Subcutaneous adipose tissue (tissue), 4 donors: ENCODE data around the gene FAM240B. TPM values are rescaled to one million over a fixed set of nuclear protein-coding genes. Genes with fewer than 3 reads are reported as not detected.

Source experiments
- CTCF ChIP-seq: fragments of 450-650 bp; IDR thresholded peaks from one replicate; pipeline ENCODE4 v1.5.1; 2016; ENCODE audit warnings: low read depth, mild to moderate bottlenecking, control low read depth, antibody characterized with exemption, moderate library complexity
- total RNA-seq, 4 donors: library from RNA; depleted of rRNA; stranded (reverse); fragments of >200 nt; gene quantifications; one replicate each; pipeline ENCODE4 v1.1.0, GENCODE V29; 2016

The FAM240B gene
- not detected for total RNA-seq

DNA sequence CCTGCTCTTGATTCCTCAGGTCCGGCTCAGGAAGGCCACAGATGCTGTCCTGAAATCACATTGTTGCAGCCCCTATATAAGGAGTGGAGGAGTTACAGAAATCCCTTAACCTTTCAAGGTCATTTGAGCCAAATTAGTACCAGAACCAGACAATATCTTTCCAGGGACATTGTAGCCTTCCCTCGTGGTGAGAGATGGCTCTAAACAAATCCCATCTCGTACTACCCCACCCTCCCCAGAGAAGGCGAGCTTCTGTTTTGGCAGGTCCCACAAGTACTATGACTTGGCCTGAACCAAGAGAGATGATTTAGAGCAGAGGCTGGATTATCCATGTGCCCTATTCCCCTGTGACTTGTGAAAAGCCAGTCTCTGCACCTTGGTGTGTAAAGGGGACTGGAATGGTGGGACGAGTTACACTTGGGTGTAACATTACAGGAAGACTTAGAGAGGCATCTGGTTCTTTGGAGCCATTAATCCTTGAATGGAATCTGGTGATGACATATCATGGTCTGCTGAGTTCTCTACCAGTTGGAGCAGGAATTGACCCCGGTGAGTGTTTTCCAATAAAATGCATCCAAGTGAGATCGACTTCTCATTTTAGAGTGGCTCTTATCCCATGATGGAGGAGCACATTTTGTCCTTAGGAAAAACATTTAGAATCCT, at the start of gene FAM240B:
Gene FAM240B (minus strand): TSS at position 51 of the 663 bp plus-strand sequence. CDS start 16,134 bp downstream, outside the sequence.
- no peak for TF ChIP-seq CTCF

DNA sequence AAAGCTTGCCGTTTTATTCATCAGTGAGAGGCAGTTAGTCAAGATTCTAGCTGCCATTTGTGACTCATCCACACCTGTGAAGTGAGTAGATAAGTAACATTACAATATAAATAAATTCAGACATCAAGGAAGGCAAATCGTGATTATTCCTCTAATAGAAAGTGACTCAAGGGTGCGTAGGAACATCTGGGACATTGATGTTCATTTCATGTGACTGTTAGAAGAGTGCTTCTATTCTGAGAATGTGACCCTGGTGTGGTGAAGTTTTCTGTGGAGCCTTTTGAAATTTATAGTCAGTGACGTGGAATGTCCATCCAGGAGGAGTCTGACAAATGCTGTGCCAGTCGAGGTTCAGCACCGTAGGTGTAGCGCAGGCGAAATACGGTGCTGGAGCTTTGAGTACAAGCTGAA, 48.4 kb upstream of the FAM240B start:
- TF ChIP-seq CTCF: no peak

- no peak for TF ChIP-seq CTCF
These were observed 45.2 kb upstream of the FAM240B start for GRCh38 chr9:38765101-38765500.

- no peak for TF ChIP-seq CTCF
These were observed 42.1 kb upstream of the FAM240B start for GRCh38 chr9:38761999-38762398.

DNA sequence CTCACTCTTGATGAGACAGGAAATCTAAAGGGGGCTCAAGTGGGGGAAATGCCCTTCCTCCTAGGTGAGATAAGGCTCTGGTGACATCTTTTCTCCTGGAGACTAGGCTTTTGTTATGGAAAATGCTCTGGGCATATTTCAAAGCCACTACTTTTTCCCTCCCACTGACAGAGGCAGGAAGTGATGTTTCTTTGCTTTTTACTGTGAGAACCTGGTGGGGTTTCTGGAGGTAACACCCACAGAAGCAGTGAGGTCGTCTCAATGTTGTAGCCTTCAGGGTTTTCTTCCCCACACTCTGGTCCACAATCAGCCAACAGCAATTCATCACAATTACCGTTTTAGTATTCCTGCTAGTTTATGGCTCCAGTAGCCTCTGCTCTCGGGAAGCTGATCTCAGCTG, 41.4 kb upstream of the FAM240B start:
- no peak for TF ChIP-seq CTCF

- no peak for TF ChIP-seq CTCF
These were observed 36.8 kb upstream of the FAM240B start for GRCh38 chr9:38756702-38757101.

GRCh38 chr9:38747941-38748340, 28.0 kb upstream of the FAM240B start:
- TF ChIP-seq CTCF: no peak
